Measurements from ENCODE around the gene MIAT. TPM values are rescaled to one million over a fixed set of nuclear protein-coding genes. Genes with fewer than 3 reads are reported as not detected.
A peak's percentile ranks its signal among the peaks of the same experiment; 100 is the strongest.

The MIAT gene
- total RNA-seq, 2 experiments from 2014 or later: 51.8 to 51.9 TPM

- peaks cover 5% of the 10 kb centered on the region for H3K36me3 Mint-ChIP-seq (ENCODE audit: low read depth)
- DNase-seq: no peak
- no peaks in the 10 kb centered on the region for H3K9me3 Mint-ChIP-seq
- no peak overlapping the region for H3K4me3 Mint-ChIP-seq
- CTCF ChIA-PET: interaction anchor here (1.6 to 1.8 kb wide), 2 partner anchors 10 to 14 kb away, joined by 3 to 7 read pairs; no protein-coding TSS in a partner anchor
- intact Hi-C loops (cut with micrococcal nuclease): no loop called here
- H3K4me1 Mint-ChIP-seq (ENCODE audit: low read depth): peaks cover 41% of the 10 kb centered on the region
- peaks cover 2% of the 10 kb centered on the region for H3K27me3 Mint-ChIP-seq (ENCODE audit: low read depth)
- H3K27ac Mint-ChIP-seq: no peak overlapping the region
These were observed 3.0 kb downstream of the MIAT start for GRCh38 chr22:26660356-26660755.

GRCh38 chr22:26660961-26661578 is 3.7 kb downstream of the MIAT start:
- no peak for DNase-seq
- intact Hi-C loops (cut with micrococcal nuclease): no loop called here
- CTCF ChIA-PET: interaction anchor here (1.6 to 1.8 kb wide), 2 partner anchors 10 to 14 kb away, joined by 3 to 7 read pairs; no protein-coding TSS in a partner anchor
- Mint-ChIP-seq H3K4me1 (ENCODE audit: low read depth) (peaks cover 48% of the 10 kb centered on the region), H3K27me3 (ENCODE audit: low read depth) (peaks cover 2% of the 10 kb centered on the region), H3K4me3 (no peak overlapping the region), H3K9me3 (no peaks in the 10 kb centered on the region), H3K27ac (peak overlapping the region; percentile 19), H3K36me3 (ENCODE audit: low read depth) (peaks cover 5% of the 10 kb centered on the region)

GRCh38 chr22:26662160-26662559 is 4.8 kb downstream of the MIAT start:
- Mint-ChIP-seq H3K27me3 (ENCODE audit: low read depth) (peaks cover 2% of the 10 kb centered on the region), H3K4me3 (no peak overlapping the region), H3K9me3 (no peaks in the 10 kb centered on the region), H3K4me1 (ENCODE audit: low read depth) (peaks cover 49% of the 10 kb centered on the region), H3K36me3 (ENCODE audit: low read depth) (peaks cover 5% of the 10 kb centered on the region), H3K27ac (no peak overlapping the region)
- CTCF ChIA-PET: no interaction called here
- intact Hi-C loops (cut with micrococcal nuclease): no loop called here
- no peak for DNase-seq

GRCh38 chr22:26663374-26663923 is 6.1 kb downstream of the MIAT start:
- intact Hi-C loops (cut with micrococcal nuclease): no loop called here
- Mint-ChIP-seq H3K4me3 (no peak overlapping the region), H3K4me1 (ENCODE audit: low read depth) (peaks cover 44% of the 10 kb centered on the region), H3K36me3 (ENCODE audit: low read depth) (peaks cover 5% of the 10 kb centered on the region), H3K27ac (no peak overlapping the region), H3K9me3 (no peaks in the 10 kb centered on the region), H3K27me3 (ENCODE audit: low read depth) (no peaks in the 10 kb centered on the region)
- no peak for DNase-seq
- CTCF ChIA-PET: interaction anchor here (4.7 kb wide), 1 partner anchor 161 kb away, joined by 24 read pairs; no protein-coding TSS in a partner anchor

GRCh38 chr22:26665813-26666231 is 8.4 kb downstream of the MIAT start:
- CTCF ChIA-PET: interaction anchor here (0.6 to 4.7 kb wide), 6 partner anchors 9 to 301 kb away, joined by 3 to 24 read pairs (median 5); partner anchors contain the start of gene MIAT
- no peaks in the 10 kb centered on the region for H3K27me3 Mint-ChIP-seq (ENCODE audit: low read depth)
- H3K36me3 Mint-ChIP-seq (ENCODE audit: low read depth): peaks cover 14% of the 10 kb centered on the region
- peak overlapping the region; percentile 86 for H3K27ac Mint-ChIP-seq
- no peak overlapping the region for H3K4me3 Mint-ChIP-seq
- H3K4me1 Mint-ChIP-seq (ENCODE audit: low read depth): peaks cover 49% of the 10 kb centered on the region
- intact Hi-C loops (cut with micrococcal nuclease): loop anchor here (1.0 kb wide), 3 partner anchors 23 to 268 kb away; no protein-coding TSS in a partner anchor
- DNase-seq: peak; percentile 12
- no peaks in the 10 kb centered on the region for H3K9me3 Mint-ChIP-seq

GRCh38 chr22:26667140-26667539 is 9.8 kb downstream of the MIAT start:
- H3K4me1 Mint-ChIP-seq (ENCODE audit: low read depth): peaks cover 56% of the 10 kb centered on the region
- no peaks in the 10 kb centered on the region for H3K27me3 Mint-ChIP-seq (ENCODE audit: low read depth)
- H3K27ac Mint-ChIP-seq: no peak overlapping the region
- DNase-seq: no peak
- peaks cover 14% of the 10 kb centered on the region for H3K36me3 Mint-ChIP-seq (ENCODE audit: low read depth)
- H3K4me3 Mint-ChIP-seq: no peak overlapping the region
- intact Hi-C loops (cut with micrococcal nuclease): no loop called here
- CTCF ChIA-PET: interaction anchor here (0.6 to 4.7 kb wide), 3 partner anchors 76 to 300 kb away, joined by 3 to 24 read pairs (median 5); no protein-coding TSS in a partner anchor
- H3K9me3 Mint-ChIP-seq: no peaks in the 10 kb centered on the region

- CTCF ChIA-PET: interaction anchor here (0.5 to 0.7 kb wide), 2 partner anchors 12 to 22 kb away, joined by 3 to 11 read pairs; partner anchors contain the start of gene MIAT
- intact Hi-C loops (cut with micrococcal nuclease): no loop called here
- no peak overlapping the region for H3K4me3 Mint-ChIP-seq
- H3K27ac Mint-ChIP-seq: peak overlapping the region; percentile 56
- H3K9me3 Mint-ChIP-seq: no peaks in the 10 kb centered on the region
- peaks cover 16% of the 10 kb centered on the region for H3K36me3 Mint-ChIP-seq (ENCODE audit: low read depth)
- no peaks in the 10 kb centered on the region for H3K27me3 Mint-ChIP-seq (ENCODE audit: low read depth)
- DNase-seq: peak; percentile 24
- H3K4me1 Mint-ChIP-seq (ENCODE audit: low read depth): peaks cover 62% of the 10 kb centered on the region
These were observed 11.7 kb downstream of the MIAT start for GRCh38 chr22:26669060-26669481.

- Mint-ChIP-seq H3K36me3 (ENCODE audit: low read depth) (peaks cover 26% of the 10 kb centered on the region), H3K4me3 (peak overlapping the region; percentile 51), H3K9me3 (no peaks in the 10 kb centered on the region), H3K27me3 (ENCODE audit: low read depth) (no peaks in the 10 kb centered on the region), H3K27ac (peak overlapping the region; percentile 100), H3K4me1 (ENCODE audit: low read depth) (peaks cover 62% of the 10 kb centered on the region)
- CTCF ChIA-PET: interaction anchor here (1.4 kb wide), 1 partner anchor 10 kb away, joined by 7 read pairs; no protein-coding TSS in a partner anchor
- intact Hi-C loops (cut with micrococcal nuclease): loop anchor here (10.0 kb wide), 1 partner anchor 1134 kb away; the partner anchor contains the start of gene MN1
- DNase-seq: no peak
These were observed 13.1 kb downstream of the MIAT start for GRCh38 chr22:26670459-26670858.

GRCh38 chr22:26671317-26672059 is 14.1 kb downstream of the MIAT start:
- CTCF ChIA-PET: interaction anchor here (0.6 to 1.4 kb wide), 5 partner anchors 11 to 476 kb away, joined by 3 to 7 read pairs (median 4); no protein-coding TSS in a partner anchor
- DNase-seq: peak; percentile 82
- peak overlapping the region; percentile 95 for H3K4me3 Mint-ChIP-seq
- intact Hi-C loops (cut with micrococcal nuclease): loop anchor here (1.0 to 10.0 kb wide), 8 partner anchors 13 to 1133 kb away; partner anchors contain the start of genes MN1, TFIP11 and TPST2
- H3K4me1 Mint-ChIP-seq (ENCODE audit: low read depth): peaks cover 65% of the 10 kb centered on the region
- H3K9me3 Mint-ChIP-seq: no peaks in the 10 kb centered on the region
- peaks cover 31% of the 10 kb centered on the region for H3K36me3 Mint-ChIP-seq (ENCODE audit: low read depth)
- H3K27ac Mint-ChIP-seq: peak overlapping the region; percentile 100
- H3K27me3 Mint-ChIP-seq (ENCODE audit: low read depth): no peaks in the 10 kb centered on the region

- no peak for DNase-seq
- Mint-ChIP-seq H3K36me3 (ENCODE audit: low read depth) (peaks cover 31% of the 10 kb centered on the region), H3K27me3 (ENCODE audit: low read depth) (no peaks in the 10 kb centered on the region), H3K4me1 (ENCODE audit: low read depth) (peaks cover 66% of the 10 kb centered on the region), H3K27ac (peak overlapping the region; percentile 100), H3K4me3 (peak overlapping the region; percentile 95), H3K9me3 (no peaks in the 10 kb centered on the region)
- intact Hi-C loops (cut with micrococcal nuclease): loop anchor here (1.0 to 10.0 kb wide), 8 partner anchors 14 to 1133 kb away; partner anchors contain the start of genes MN1, TFIP11 and TPST2
- CTCF ChIA-PET: interaction anchor here (0.6 to 1.4 kb wide), 5 partner anchors 21 to 475 kb away, joined by 3 to 4 read pairs (median 4); partner anchors contain the start of genes HPS4 and SRRD
These were observed 14.7 kb downstream of the MIAT start for GRCh38 chr22:26672060-26672471.

- Mint-ChIP-seq H3K27me3 (ENCODE audit: low read depth) (no peaks in the 10 kb centered on the region), H3K4me1 (ENCODE audit: low read depth) (peaks cover 71% of the 10 kb centered on the region), H3K9me3 (no peaks in the 10 kb centered on the region), H3K27ac (peak overlapping the region; percentile 100), H3K4me3 (peak overlapping the region; percentile 95), H3K36me3 (ENCODE audit: low read depth) (peaks cover 31% of the 10 kb centered on the region)
- intact Hi-C loops (cut with micrococcal nuclease): loop anchor here (1.0 to 10.0 kb wide), 8 partner anchors 15 to 1132 kb away; partner anchors contain the start of genes MN1, TFIP11 and TPST2
- CTCF ChIA-PET: interaction anchor here (0.6 to 2.2 kb wide), 6 partner anchors 22 to 217 kb away, joined by 3 to 5 read pairs (median 3); partner anchors contain the start of genes HPS4, SRRD and TFIP11
- peak; percentile 98 for DNase-seq
These were observed 15.4 kb downstream of the MIAT start for GRCh38 chr22:26672590-26673468.
